ENCODE data around the gene ADISSP. TPM values are rescaled to one million over a fixed set of nuclear protein-coding genes. Genes with fewer than 3 reads are reported as not detected.

The ADISSP gene
- total RNA-seq, 1 experiment from 2014 or later, result 80.3 TPM

- BruUV-seq (replicated peaks), result no TSS peak
- intact Hi-C loops (cut with micrococcal nuclease; ENCODE audit: unreplicated experiment), result no loop called here
- Histone ChIP-seq H3K4me3 (ENCODE audit: low read depth, low read length, poor library complexity, severe bottlenecking) (no peak overlapping the region), H3K27me3 (replicated peaks; ENCODE audit: insufficient read depth, low read depth, low read length, poor library complexity) (peaks cover 4% of the 10 kb centered on the region), H3K4me1 (ENCODE audit: insufficient read depth, low read length, poor library complexity, severe bottlenecking) (no peaks in the 10 kb centered on the region), H3K36me3 (ENCODE audit: insufficient read depth, low read length, poor library complexity, severe bottlenecking) (no peaks in the 10 kb centered on the region), H3K27ac (ENCODE audit: low read depth, low read length, poor library complexity, severe bottlenecking) (no peak overlapping the region), H3K9me3 (ENCODE audit: low read depth, low read length, poor library complexity, severe bottlenecking) (no peaks in the 10 kb centered on the region)
- ChIA-PET CTCF (no interaction called here), POLR2A (ENCODE audit: low non-redundant PET) (no interaction called here)
- TF ChIP-seq EZH2 (IDR thresholded peaks at IDR 0.05; ENCODE audit: borderline replicate concordance, low read depth, low read length, poor library complexity, severe bottlenecking), result no peak
- no peak for TF ChIP-seq CTCF (conservative IDR thresholded peaks at IDR 0.05; ENCODE audit: low read depth, low read length)
- no peak for DNase-seq (ENCODE audit: low spot score)
These were observed 46.9 kb downstream of the ADISSP start for GRCh38 chr20:3720626-3721025.

- ChIA-PET POLR2A (ENCODE audit: low non-redundant PET) (no interaction called here), CTCF (no interaction called here)
- H3K4me1 ChIP-seq (ENCODE audit: insufficient read depth, low read length, poor library complexity, severe bottlenecking), result no peaks in the 10 kb centered on the region
- no peaks in the 10 kb centered on the region for H3K9me3 ChIP-seq (ENCODE audit: low read depth, low read length, poor library complexity, severe bottlenecking)
- BruUV-seq (replicated peaks), result no TSS peak
- peaks cover 4% of the 10 kb centered on the region for H3K27me3 ChIP-seq (replicated peaks; ENCODE audit: insufficient read depth, low read depth, low read length, poor library complexity)
- no peak for TF ChIP-seq EZH2 (IDR thresholded peaks at IDR 0.05; ENCODE audit: borderline replicate concordance, low read depth, low read length, poor library complexity, severe bottlenecking)
- TF ChIP-seq CTCF (conservative IDR thresholded peaks at IDR 0.05; ENCODE audit: low read depth, low read length), result no peak
- intact Hi-C loops (cut with micrococcal nuclease; ENCODE audit: unreplicated experiment), result no loop called here
- DNase-seq (ENCODE audit: low spot score), result no peak
- no peak overlapping the region for H3K4me3 ChIP-seq (ENCODE audit: low read depth, low read length, poor library complexity, severe bottlenecking)
- no peaks in the 10 kb centered on the region for H3K36me3 ChIP-seq (ENCODE audit: insufficient read depth, low read length, poor library complexity, severe bottlenecking)
- no peak overlapping the region for H3K27ac ChIP-seq (ENCODE audit: low read depth, low read length, poor library complexity, severe bottlenecking)
These were observed 47.5 kb downstream of the ADISSP start for GRCh38 chr20:3720068-3720467.

- Histone ChIP-seq H3K36me3 (ENCODE audit: insufficient read depth, low read length, poor library complexity, severe bottlenecking) (no peaks in the 10 kb centered on the region), H3K9me3 (ENCODE audit: low read depth, low read length, poor library complexity, severe bottlenecking) (no peaks in the 10 kb centered on the region), H3K4me1 (ENCODE audit: insufficient read depth, low read length, poor library complexity, severe bottlenecking) (no peaks in the 10 kb centered on the region), H3K4me3 (ENCODE audit: low read depth, low read length, poor library complexity, severe bottlenecking) (no peak overlapping the region), H3K27ac (ENCODE audit: low read depth, low read length, poor library complexity, severe bottlenecking) (no peak overlapping the region), H3K27me3 (replicated peaks; ENCODE audit: insufficient read depth, low read depth, low read length, poor library complexity) (peaks cover 4% of the 10 kb centered on the region)
- no peak for DNase-seq (ENCODE audit: low spot score)
- CTCF ChIA-PET, result interaction anchor here (0.6 kb wide), 2 partner anchors 42 to 138 kb away, joined by 3 to 10 read pairs; no protein-coding TSS in a partner anchor
- no TSS peak for BruUV-seq (replicated peaks)
- TF ChIP-seq CTCF (conservative IDR thresholded peaks at IDR 0.05; ENCODE audit: low read depth, low read length), result no peak
- no peak for TF ChIP-seq EZH2 (IDR thresholded peaks at IDR 0.05; ENCODE audit: borderline replicate concordance, low read depth, low read length, poor library complexity, severe bottlenecking)
- intact Hi-C loops (cut with micrococcal nuclease; ENCODE audit: unreplicated experiment), result loop anchor here (5.0 kb wide), 1 partner anchor 48 kb away; the partner anchor contains the start of gene ADISSP
- POLR2A ChIA-PET (ENCODE audit: low non-redundant PET), result no interaction called here
These were observed 48.5 kb downstream of the ADISSP start for GRCh38 chr20:3719046-3719445.
